Right ventricle myocardium superior (tissue), 1 donor: ENCODE results near the gene GALM. TPM values are rescaled to one million over a fixed set of nuclear protein-coding genes. Genes with fewer than 3 reads are reported as not detected.
"Not testable (repeated sequence)": the region's sequence is repeated elsewhere in the genome, so short reads cannot be mapped to it uniquely, and the experiment has no call there.

Experiments
- ATAC-seq: fragments of 200-7000 bp; cut with Tn5 transposase; one replicate; pipeline ENCODE4 v1.9.1; 2020; ENCODE audit warnings: mild to moderate bottlenecking; ENCODE audit not compliant: poor library complexity
- DNase-seq: peaks from one replicate; pipeline ENCODE4 v3.0.0-alpha.2; 2020
- intact Hi-C: fragments of 100-400 bp; cut with DNase I; formaldehyde crosslinking; loops from one replicate; pipeline ENCODE4 v1.11.2; 2022
- long read RNA-seq: library from polyadenylated mRNA; unstranded; transcript quantifications from one replicate; pipeline ENCODE4 v2.0.0, GENCODE V29; 2021
- total RNA-seq: library from RNA; stranded (reverse); fragmentation: NEBNext Ultra II Directional; extraction: Animal tissue kit (Norgen Biotek cat#: 25700); gene quantifications from one replicate; pipeline ENCODE4 v1.2.1, GENCODE V29; 2021
- donor health status: DM: no; HTN: yes; CAD: no; lungs with severe emphysema.

GALM gene
- 14.7 TPM for total RNA-seq
- long read RNA-seq, transcript GALM-201 (7 exons, 2,484 nt): major isoform, 69 of 75 reads
- long read RNA-seq, partial matches to known transcripts: 3 of 75 reads
- long read RNA-seq, other reads (novel, unspliced or antisense): 3 of 75 reads

- peak; percentile 96 for ATAC-seq
- DNase-seq: peak; percentile 85
- intact Hi-C loops: loop anchor here (5.0 kb wide), 1 partner anchor 64 kb away; the partner anchor contains the start of gene HNRNPLL
These were observed at the start of gene GALM for GRCh38 chr2:38665854-38666555. GALM (plus strand) TSS chr2:38666114; CDS start chr2:38666162, 48 bp downstream.

DNA sequence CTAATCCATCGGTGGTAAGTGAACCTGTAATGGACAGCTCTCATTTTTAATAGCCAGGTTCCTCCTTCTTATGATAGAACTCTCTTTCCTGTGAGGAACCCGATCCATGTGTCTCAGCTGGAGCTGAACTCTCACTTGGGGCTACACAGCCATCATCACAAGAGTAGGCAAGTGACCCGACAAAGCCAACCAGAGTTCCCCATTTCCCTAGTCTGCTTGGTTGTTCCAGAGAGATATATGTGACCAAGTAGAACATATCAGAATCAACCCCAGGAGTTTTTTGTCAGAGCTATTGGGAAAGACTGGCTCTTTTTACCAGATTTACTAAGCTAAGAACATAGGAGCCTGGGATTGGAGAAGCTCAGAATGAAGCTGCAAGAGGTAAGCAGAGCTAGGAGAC, 48.6 kb upstream of the GALM start:
- no peak for DNase-seq
- intact Hi-C loops: no loop called here
- ATAC-seq: no peak

DNA sequence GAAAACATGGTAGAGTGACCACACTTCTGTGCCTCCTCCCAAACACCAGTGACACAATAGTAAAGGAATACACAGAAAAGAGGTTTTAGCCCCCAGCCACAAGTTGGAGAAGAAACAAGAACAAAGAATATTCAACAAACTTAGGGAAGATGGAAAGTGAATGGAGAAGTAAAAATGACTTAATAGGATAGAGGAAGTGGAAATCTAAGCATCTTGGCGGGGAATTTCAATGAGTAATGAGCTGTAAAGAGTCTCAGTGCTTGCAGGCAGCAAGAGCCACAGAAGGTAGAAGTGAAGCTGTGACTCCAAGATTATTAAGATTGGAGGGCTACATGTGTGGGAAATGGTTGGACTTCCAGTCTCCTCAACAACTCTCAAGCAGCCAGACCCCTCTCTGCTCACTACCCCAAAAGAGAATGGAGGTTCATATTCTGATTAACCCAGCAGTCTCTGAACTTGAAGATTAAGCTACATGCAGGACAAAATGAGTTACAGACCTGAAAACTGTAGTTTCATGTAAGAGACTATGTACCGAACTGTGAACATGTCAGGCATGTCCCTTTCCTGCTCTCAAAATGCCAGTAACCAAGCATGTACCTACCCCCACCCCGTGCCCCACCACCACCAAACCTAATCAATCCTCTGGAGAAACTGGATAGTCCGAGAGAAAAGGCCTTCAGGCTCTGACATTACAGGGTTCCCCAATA, 46.3 kb upstream of the GALM start:
- peak; percentile 44 for ATAC-seq
- no peak for DNase-seq
- intact Hi-C loops: no loop called here

DNA sequence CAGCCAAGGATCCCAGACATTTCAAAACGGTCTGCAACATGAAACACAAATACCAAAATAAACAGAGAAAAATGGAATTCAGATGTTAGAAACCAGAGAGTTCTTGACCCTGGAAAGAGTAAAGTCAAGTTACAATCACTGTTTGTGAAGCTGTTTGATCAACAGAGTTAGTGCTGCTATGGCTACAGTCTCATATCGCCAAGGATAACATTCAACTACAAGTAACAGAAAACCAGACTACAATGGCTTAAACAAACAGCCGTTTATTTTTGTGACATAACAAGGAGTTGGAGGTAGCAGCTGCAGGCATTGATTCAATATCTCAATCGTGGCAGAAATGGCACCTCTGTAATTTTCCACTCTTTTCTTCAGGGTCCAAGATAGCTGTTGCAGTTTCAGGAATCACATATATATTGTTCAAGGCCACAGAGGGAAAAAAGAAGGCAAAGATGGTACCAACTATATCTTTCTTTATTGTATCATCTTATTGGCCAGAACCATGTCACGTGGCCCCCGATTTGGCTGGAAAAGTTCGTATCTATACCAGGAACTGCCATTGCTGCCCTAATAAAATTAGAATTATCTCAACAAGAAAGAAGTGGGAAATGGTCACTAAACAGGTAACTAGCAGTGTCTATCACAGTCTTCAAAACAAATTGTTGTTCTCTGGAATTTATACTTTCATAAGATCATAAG, 45.5 kb upstream of the GALM start:
- DNase-seq (no peak), ATAC-seq (peak; percentile 71)
- intact Hi-C loops: no loop called here

- no peak for ATAC-seq
- intact Hi-C loops: no loop called here
These were observed 44.9 kb upstream of the GALM start for GRCh38 chr2:38621018-38621417.

GRCh38 chr2:38622210-38622609, 43.7 kb upstream of the GALM start:
- intact Hi-C loops: no loop called here
- DNase-seq: no peak
- peak; percentile 36 for ATAC-seq

More at GRCh38 chr2:38621018-38621417, 44.9 kb upstream of the GALM start:
- DNase-seq: no peak

DNA sequence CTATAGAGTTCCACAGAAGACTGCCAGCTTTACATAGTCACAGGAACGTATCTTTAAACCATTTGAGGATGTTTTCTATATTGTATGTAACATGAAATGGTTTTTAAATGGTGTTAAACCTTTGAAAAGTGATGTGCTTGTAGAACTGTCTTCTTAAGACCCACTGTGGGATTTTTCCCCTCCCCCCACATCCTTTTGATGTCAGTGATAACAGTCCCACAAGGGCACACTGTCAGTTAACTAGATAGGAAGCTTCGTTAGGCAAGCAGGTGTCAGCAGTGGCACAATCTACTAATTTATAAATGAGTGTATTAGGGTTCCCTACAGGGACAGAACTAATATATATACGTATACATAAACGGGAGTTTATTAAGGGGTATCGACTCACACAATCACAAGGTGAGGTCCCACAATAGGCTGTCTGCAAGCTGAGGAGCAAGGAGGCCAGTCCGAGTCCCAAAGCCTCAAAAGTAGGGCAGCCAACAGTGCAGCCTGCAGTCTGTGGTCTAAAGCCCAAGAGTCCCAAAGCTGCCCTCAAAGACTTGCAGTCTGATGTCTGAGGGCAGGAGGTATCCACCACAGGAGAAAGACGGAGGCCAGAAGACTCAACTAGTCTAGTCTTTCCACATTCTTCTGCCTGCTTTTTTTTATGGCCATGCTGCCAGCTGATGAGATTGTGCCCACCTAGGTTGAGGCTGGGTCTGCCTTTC, 39.4 kb upstream of the GALM start:
- intact Hi-C loops: no loop called here
- ATAC-seq (no peak), DNase-seq (no peak)

GRCh38 chr2:38627391-38627790, 38.5 kb upstream of the GALM start:
- no peak for ATAC-seq
- intact Hi-C loops: no loop called here
- DNase-seq: no peak

DNA sequence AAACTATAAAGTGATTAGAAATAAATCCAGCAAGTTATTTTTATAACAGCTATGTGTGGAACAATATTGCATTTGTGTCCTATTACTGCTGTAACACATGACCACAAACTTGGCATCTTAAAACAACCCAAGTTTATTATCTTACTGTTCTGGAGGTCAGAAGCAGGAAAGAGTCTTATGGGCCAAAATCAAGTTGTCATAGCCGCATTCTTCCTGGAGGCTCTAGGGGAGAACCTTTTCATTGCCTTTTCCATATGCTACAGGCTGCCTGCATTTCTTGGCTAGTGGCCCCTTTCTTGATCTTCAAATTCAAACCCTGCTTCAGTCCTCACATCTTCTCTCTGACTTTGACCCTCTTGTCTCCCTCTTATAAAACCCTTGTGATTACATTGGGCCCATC, 36.2 kb upstream of the GALM start:
- DNase-seq (no peak), ATAC-seq (no peak)
- intact Hi-C loops: no loop called here

- no peak for ATAC-seq
- intact Hi-C loops: no loop called here
- no peak for DNase-seq
These were observed 33.9 kb upstream of the GALM start for GRCh38 chr2:38631976-38632375.

DNA sequence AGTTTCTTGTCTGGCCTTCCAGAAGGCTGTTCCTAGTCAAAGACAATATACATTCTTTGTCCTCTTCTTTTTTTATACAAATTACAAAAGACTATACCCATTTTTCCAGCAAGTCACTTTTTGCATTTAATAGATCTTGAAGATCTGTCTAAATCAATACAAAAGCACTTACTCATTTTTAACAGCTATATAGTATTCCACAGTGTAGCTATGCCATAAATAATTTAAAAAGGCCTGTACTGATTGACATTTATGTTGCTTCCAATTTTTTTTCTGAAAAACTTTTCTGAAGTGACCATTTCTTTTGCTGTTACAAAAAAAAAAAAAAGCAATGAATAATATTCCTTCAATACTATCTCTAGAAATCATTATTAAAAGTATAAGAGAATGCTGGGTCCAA, 32.9 kb upstream of the GALM start:
- ATAC-seq (no peak), DNase-seq (no peak)
- intact Hi-C loops: no loop called here

DNA sequence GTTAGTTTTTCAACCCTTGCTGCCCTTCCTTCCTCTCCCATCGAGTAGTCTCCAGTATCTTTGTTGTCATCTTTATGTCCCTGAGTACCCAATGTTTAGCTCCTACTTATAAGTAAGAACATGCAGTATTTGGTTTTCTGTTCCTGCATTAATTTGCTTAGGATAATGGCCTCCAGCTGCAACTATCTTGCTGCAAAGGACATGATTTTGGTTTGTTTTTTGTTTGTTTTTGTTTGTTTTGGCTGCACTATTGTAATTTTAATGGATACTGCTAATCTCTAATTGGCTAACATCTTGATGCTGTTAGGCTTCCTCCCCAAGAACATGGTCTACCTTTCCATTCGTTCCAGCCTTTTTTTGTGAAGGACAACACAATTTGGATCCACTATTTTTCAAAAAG, 32.0 kb upstream of the GALM start:
- ATAC-seq (no peak), DNase-seq (no peak)
- intact Hi-C loops: no loop called here

GRCh38 chr2:38634684-38635083, 31.2 kb upstream of the GALM start:
- ATAC-seq: no peak
- intact Hi-C loops: no loop called here
- DNase-seq: no peak

- no peak for ATAC-seq
- DNase-seq: no peak
- intact Hi-C loops: no loop called here
These were observed 30.8 kb upstream of the GALM start for GRCh38 chr2:38635139-38635538.

DNA sequence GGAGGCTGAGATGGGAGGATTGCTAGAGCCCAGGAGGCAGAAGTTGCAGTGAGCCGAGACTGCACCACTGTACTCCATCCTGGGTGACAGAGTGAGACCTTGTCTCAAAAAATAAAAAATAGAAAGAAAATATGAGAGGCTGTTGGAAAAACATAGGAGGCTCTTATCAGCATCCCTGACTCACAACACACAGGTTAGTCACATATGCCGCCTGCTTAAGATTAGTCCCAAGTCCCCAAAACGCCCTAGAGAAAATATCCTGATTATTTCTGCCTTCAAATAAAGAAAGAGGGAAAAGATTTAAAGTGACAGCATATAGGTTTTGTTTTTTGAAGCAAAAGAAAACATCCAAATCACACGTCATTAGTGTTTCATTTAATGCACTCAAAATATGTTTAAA, 29.8 kb upstream of the GALM start:
- ATAC-seq (no peak), DNase-seq (no peak)
- intact Hi-C loops: no loop called here

GRCh38 chr2:38642373-38643017, 23.4 kb upstream of the GALM start:
- DNase-seq, ATAC-seq, intact Hi-C loops: not testable (repeated sequence)

GRCh38 chr2:38643021-38643671, 22.8 kb upstream of the GALM start:
- DNase-seq: no peak
- no peak for ATAC-seq
- intact Hi-C loops: no loop called here
